ENCODE data around the gene GATAD2A. TPM values are rescaled to one million over a fixed set of nuclear protein-coding genes. Genes with fewer than 3 reads are reported as not detected.

The GATAD2A gene
- total RNA-seq, 1 donor from 2014 or later: 91.0 TPM

GRCh38 chr19:19501798-19502197 lies 96.3 kb downstream of the GATAD2A start:
- Mint-ChIP-seq H3K36me3 (ENCODE audit: insufficient read depth) (peaks cover 20% of the 10 kb centered on the region), H3K9me3 (ENCODE audit: low read depth) (no peaks in the 10 kb centered on the region), H3K27ac (no peak overlapping the region), H3K4me3 (ENCODE audit: low read depth) (no peak overlapping the region), H3K4me1 (ENCODE audit: low read depth) (no peaks in the 10 kb centered on the region), H3K27me3 (no peaks in the 10 kb centered on the region)
- DNase-seq (ENCODE audit: low spot score, unreplicated experiment): no peak
- TF ChIP-seq, protein P1, sequence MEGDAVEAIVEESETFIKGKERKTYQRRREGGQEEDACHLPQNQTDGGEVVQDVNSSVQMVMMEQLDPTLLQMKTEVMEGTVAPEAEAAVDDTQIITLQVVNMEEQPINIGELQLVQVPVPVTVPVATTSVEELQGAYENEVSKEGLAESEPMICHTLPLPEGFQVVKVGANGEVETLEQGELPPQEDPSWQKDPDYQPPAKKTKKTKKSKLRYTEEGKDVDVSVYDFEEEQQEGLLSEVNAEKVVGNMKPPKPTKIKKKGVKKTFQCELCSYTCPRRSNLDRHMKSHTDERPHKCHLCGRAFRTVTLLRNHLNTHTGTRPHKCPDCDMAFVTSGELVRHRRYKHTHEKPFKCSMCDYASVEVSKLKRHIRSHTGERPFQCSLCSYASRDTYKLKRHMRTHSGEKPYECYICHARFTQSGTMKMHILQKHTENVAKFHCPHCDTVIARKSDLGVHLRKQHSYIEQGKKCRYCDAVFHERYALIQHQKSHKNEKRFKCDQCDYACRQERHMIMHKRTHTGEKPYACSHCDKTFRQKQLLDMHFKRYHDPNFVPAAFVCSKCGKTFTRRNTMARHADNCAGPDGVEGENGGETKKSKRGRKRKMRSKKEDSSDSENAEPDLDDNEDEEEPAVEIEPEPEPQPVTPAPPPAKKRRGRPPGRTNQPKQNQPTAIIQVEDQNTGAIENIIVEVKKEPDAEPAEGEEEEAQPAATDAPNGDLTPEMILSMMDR (IDR thresholded peaks at IDR 0.05; ENCODE audit: unreplicated experiment): no peak

GRCh38 chr19:19502281-19502680 lies 96.8 kb downstream of the GATAD2A start:
- peaks cover 19% of the 10 kb centered on the region for H3K36me3 Mint-ChIP-seq (ENCODE audit: insufficient read depth)
- H3K9me3 Mint-ChIP-seq (ENCODE audit: low read depth): no peaks in the 10 kb centered on the region
- no peaks in the 10 kb centered on the region for H3K4me1 Mint-ChIP-seq (ENCODE audit: low read depth)
- H3K4me3 Mint-ChIP-seq (ENCODE audit: low read depth): no peak overlapping the region
- no peak for DNase-seq (ENCODE audit: low spot score, unreplicated experiment)
- TF ChIP-seq, protein P1 (IDR thresholded peaks at IDR 0.05; ENCODE audit: unreplicated experiment): no peak
- H3K27ac Mint-ChIP-seq: no peak overlapping the region
- no peaks in the 10 kb centered on the region for H3K27me3 Mint-ChIP-seq

- TF ChIP-seq, protein P1 (IDR thresholded peaks at IDR 0.05; ENCODE audit: unreplicated experiment): no peak
- no peak overlapping the region for H3K27ac Mint-ChIP-seq
- H3K36me3 Mint-ChIP-seq (ENCODE audit: insufficient read depth): peaks cover 22% of the 10 kb centered on the region
- H3K9me3 Mint-ChIP-seq (ENCODE audit: low read depth): no peaks in the 10 kb centered on the region
- no peaks in the 10 kb centered on the region for H3K4me1 Mint-ChIP-seq (ENCODE audit: low read depth)
- no peaks in the 10 kb centered on the region for H3K27me3 Mint-ChIP-seq
- H3K4me3 Mint-ChIP-seq (ENCODE audit: low read depth): no peak overlapping the region
- no peak for DNase-seq (ENCODE audit: low spot score, unreplicated experiment)
Measured at GRCh38 chr19:19502808-19503602, 97.5 kb downstream of the GATAD2A start.

DNA sequence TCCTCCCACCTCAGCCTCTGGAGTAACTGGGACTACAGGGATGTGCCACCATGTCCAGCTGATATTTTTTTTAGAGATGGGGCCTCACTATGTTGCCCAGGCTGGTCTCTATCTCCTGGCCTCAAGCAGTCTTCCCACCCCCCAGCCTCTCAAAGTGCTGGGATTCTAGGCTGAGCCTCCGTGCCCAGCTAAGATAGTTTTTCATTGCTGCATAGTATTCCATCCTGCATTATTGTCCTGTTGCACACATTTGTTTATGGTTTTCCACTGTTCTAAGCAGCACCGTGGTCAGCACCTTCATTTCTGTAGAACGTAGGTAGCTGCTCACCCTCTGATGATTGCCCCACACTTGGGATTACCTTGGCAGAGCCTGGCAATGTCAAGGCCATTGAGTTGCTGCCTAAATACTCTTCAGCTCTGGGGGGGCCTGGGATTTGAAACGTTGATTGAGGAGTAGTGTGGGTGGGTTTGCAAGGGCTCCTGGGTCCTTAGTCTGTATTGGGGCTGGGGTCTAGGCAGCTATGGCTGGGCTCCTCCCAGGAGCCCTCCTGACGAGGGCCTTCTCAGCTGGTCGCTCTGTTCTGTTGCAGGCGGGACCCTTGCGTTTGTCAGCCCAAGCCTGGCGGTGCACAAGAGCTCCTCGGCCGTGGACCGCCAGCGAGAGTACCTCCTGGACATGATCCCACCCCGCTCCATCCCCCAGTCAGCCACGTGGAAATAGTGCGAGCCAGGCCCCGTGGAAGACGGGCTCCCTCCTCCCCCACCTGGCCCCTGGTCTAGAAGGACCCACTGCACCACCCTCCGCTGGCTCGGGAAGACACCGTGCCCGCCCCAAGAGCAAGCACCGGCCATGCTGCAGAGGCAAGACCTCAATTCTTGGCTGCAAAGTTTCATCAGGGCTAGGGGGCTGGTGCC lies 99.5 kb downstream of the GATAD2A start:
- Mint-ChIP-seq H3K4me1 (ENCODE audit: low read depth) (no peaks in the 10 kb centered on the region), H3K27me3 (no peaks in the 10 kb centered on the region), H3K36me3 (ENCODE audit: insufficient read depth) (peaks cover 22% of the 10 kb centered on the region), H3K4me3 (ENCODE audit: low read depth) (no peak overlapping the region), H3K9me3 (ENCODE audit: low read depth) (no peaks in the 10 kb centered on the region), H3K27ac (no peak overlapping the region)
- DNase-seq (ENCODE audit: low spot score, unreplicated experiment): no peak
- TF ChIP-seq, protein P1 (IDR thresholded peaks at IDR 0.05; ENCODE audit: unreplicated experiment): no peak

DNA sequence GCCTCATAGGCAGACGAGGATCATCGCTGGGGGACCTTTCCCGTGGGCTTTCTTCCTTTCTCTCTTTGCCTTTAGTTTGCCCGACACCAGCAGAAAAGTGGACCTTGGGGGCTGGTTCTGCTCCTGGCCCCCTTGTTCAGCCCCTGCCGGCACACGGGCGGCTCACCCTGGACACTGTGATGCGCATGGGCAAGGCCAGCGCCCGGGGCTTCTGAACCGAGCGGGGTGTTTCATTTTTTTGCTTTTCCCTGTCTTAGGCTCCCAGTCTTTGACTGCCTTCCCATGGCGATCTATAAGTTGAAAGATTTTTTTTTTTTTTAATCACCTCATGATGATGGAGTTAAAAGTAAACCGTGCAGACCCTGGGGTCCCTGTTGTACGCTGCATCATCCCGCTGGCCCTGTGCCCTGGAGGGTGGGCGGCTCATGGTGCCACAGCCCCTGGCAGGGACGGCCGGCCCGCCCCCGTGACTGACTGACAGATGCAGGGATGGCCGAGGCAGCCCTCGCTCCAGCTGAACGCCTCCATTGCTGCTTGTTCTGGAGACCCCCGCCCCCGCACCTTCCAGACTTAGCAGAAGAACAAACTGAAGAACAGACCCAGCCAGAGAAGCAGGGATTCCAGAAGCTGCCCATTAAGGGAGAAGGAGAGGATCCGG lies 100.3 kb downstream of the GATAD2A start:
- Mint-ChIP-seq H3K27ac (no peak overlapping the region), H3K9me3 (ENCODE audit: low read depth) (no peaks in the 10 kb centered on the region), H3K27me3 (no peaks in the 10 kb centered on the region), H3K4me1 (ENCODE audit: low read depth) (no peaks in the 10 kb centered on the region), H3K36me3 (ENCODE audit: insufficient read depth) (peaks cover 21% of the 10 kb centered on the region), H3K4me3 (ENCODE audit: low read depth) (no peak overlapping the region)
- DNase-seq (ENCODE audit: low spot score, unreplicated experiment): no peak
- TF ChIP-seq, protein P1 (IDR thresholded peaks at IDR 0.05; ENCODE audit: unreplicated experiment): no peak

Measured in progenitor cell of endocrine pancreas (in vitro differentiated cells).